SH-SY5Y (cell line): ENCODE data around the gene DHCR7.

Experiments
- GATA2 ChIP-seq: IDR thresholded peaks from 2 replicates; pipeline ENCODE4 v1.6.1; 2011; ENCODE audit warnings: mild to moderate bottlenecking, low read depth, low read length
- GATA3 ChIP-seq: IDR thresholded peaks from 2 replicates; pipeline ENCODE4 v1.6.1; 2011; ENCODE audit warnings: low read depth, mild to moderate bottlenecking, low read length, moderate library complexity

DNA sequence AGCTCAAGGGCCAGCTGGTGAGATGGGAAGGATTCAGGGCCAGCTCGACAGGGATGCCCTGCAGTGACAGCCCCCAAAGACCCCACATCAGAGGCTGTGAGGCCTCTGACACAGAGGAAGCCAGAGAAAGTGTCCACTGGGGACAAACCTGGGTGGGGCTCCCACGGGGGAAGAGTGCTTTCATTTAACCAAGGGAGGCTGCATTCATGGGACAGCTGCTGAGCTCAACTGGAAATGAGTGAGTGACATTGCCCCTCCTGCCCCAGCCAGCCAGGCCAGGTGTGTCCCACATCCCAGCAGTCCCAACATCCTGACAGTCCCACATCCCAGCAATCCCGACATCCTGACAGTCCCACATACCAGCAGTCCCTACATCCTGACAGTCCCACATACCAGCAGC lies 61.0 kb downstream of the DHCR7 start:
- no peak for TF ChIP-seq GATA3
- TF ChIP-seq GATA2: no peak
